ENCODE data around the gene RET.
"Not testable (repeated sequence)": the region's sequence is repeated elsewhere in the genome, so short reads cannot be mapped to it uniquely, and the experiment has no call there.

The RET gene

GRCh38 chr10:43138757-43139241 is 61.9 kb downstream of the RET start:
- Histone ChIP-seq H3K4me3 (ENCODE audit: insufficient read length, low read depth) (peak overlapping the region; percentile 81), H3K36me3 (ENCODE audit: insufficient read depth, insufficient read length, low read length) (no peaks in the 10 kb centered on the region), H3K27me3 (ENCODE audit: insufficient read depth, insufficient read length) (no peaks in the 10 kb centered on the region), H3K4me1 (ENCODE audit: insufficient read depth, insufficient read length) (no peaks in the 10 kb centered on the region), H3K9ac (ENCODE audit: insufficient read length, low read depth) (peak overlapping the region; percentile 79), H3K9me3 (ENCODE audit: insufficient read depth, low read length) (no peaks in the 10 kb centered on the region)
- no peak for DNase-seq (ENCODE audit: low read depth, low spot score)
- TF ChIP-seq ZNF274 (IDR thresholded peaks at IDR 0.05; ENCODE audit: low read depth, low read length) (no peak), SUZ12 (IDR thresholded peaks at IDR 0.05; ENCODE audit: extremely low read depth, insufficient read depth, insufficient read length) (no peak), YY1 (IDR thresholded peaks at IDR 0.05; ENCODE audit: insufficient read depth, insufficient read length) (no peak)

GRCh38 chr10:43141421-43141820 is 64.6 kb downstream of the RET start:
- no peaks in the 10 kb centered on the region for H3K9me3 ChIP-seq (ENCODE audit: insufficient read depth, low read length)
- H3K4me3 ChIP-seq (ENCODE audit: insufficient read length, low read depth), result no peak overlapping the region
- no peaks in the 10 kb centered on the region for H3K36me3 ChIP-seq (ENCODE audit: insufficient read depth, insufficient read length, low read length)
- no peaks in the 10 kb centered on the region for H3K27me3 ChIP-seq (ENCODE audit: insufficient read depth, insufficient read length)
- no peak for DNase-seq (ENCODE audit: low read depth, low spot score)
- H3K9ac ChIP-seq (ENCODE audit: insufficient read length, low read depth), result no peak overlapping the region
- H3K4me1 ChIP-seq (ENCODE audit: insufficient read depth, insufficient read length), result no peaks in the 10 kb centered on the region
- TF ChIP-seq YY1 (IDR thresholded peaks at IDR 0.05; ENCODE audit: insufficient read depth, insufficient read length), result no peak
- no peak for TF ChIP-seq ZNF274 (IDR thresholded peaks at IDR 0.05; ENCODE audit: low read depth, low read length)
- no peak for TF ChIP-seq SUZ12 (IDR thresholded peaks at IDR 0.05; ENCODE audit: extremely low read depth, insufficient read depth, insufficient read length)

- DNase-seq (ENCODE audit: low read depth, low spot score), result no peak
- no peaks in the 10 kb centered on the region; the same call in 1 of the 2 replicates for H3K9me3 ChIP-seq (ENCODE audit: insufficient read depth, low read length)
- no peaks in the 10 kb centered on the region for H3K4me1 ChIP-seq (ENCODE audit: insufficient read depth, insufficient read length)
- TF ChIP-seq SUZ12 (IDR thresholded peaks at IDR 0.05; ENCODE audit: extremely low read depth, insufficient read depth, insufficient read length), result no peak
- TF ChIP-seq ZNF274 (IDR thresholded peaks at IDR 0.05; ENCODE audit: low read depth, low read length), result no peak
- TF ChIP-seq YY1 (IDR thresholded peaks at IDR 0.05; ENCODE audit: insufficient read depth, insufficient read length), result no peak
- no peaks in the 10 kb centered on the region for H3K36me3 ChIP-seq (ENCODE audit: insufficient read depth, insufficient read length, low read length)
- no peaks in the 10 kb centered on the region for H3K27me3 ChIP-seq (ENCODE audit: insufficient read depth, insufficient read length)
- H3K9ac ChIP-seq (ENCODE audit: insufficient read length, low read depth), result no peak overlapping the region
- no peak overlapping the region for H3K4me3 ChIP-seq (ENCODE audit: insufficient read length, low read depth)
Measured at GRCh38 chr10:43145311-43145710, 68.4 kb downstream of the RET start.

- not testable (repeated sequence) for H3K9me3 ChIP-seq (ENCODE audit: insufficient read depth, low read length); H3K36me3 ChIP-seq (ENCODE audit: insufficient read depth, insufficient read length, low read length); DNase-seq (ENCODE audit: low read depth, low spot score); H3K4me3 ChIP-seq (ENCODE audit: insufficient read length, low read depth); H3K4me1 ChIP-seq (ENCODE audit: insufficient read depth, insufficient read length); H3K9ac ChIP-seq (ENCODE audit: insufficient read length, low read depth); H3K27me3 ChIP-seq (ENCODE audit: insufficient read depth, insufficient read length)
Measured at GRCh38 chr10:43145936-43146335, 69.1 kb downstream of the RET start.

- DNase-seq (ENCODE audit: low read depth, low spot score), result no peak
- H3K9ac ChIP-seq (ENCODE audit: insufficient read length, low read depth), result no peak overlapping the region
- no peak overlapping the region for H3K4me3 ChIP-seq (ENCODE audit: insufficient read length, low read depth)
- no peak for TF ChIP-seq ZNF274 (IDR thresholded peaks at IDR 0.05; ENCODE audit: low read depth, low read length)
- no peak for TF ChIP-seq YY1 (IDR thresholded peaks at IDR 0.05; ENCODE audit: insufficient read depth, insufficient read length)
- TF ChIP-seq SUZ12 (IDR thresholded peaks at IDR 0.05; ENCODE audit: extremely low read depth, insufficient read depth, insufficient read length), result no peak
- H3K36me3 ChIP-seq (ENCODE audit: insufficient read depth, insufficient read length, low read length), result no peaks in the 10 kb centered on the region
- no peaks in the 10 kb centered on the region for H3K4me1 ChIP-seq (ENCODE audit: insufficient read depth, insufficient read length)
- H3K9me3 ChIP-seq (ENCODE audit: insufficient read depth, low read length), result no peaks in the 10 kb centered on the region; the same call in 1 of the 2 replicates
- H3K27me3 ChIP-seq (ENCODE audit: insufficient read depth, insufficient read length), result no peaks in the 10 kb centered on the region
Measured at GRCh38 chr10:43151371-43151770, 74.5 kb downstream of the RET start.

GRCh38 chr10:43153901-43154300 is 77.0 kb downstream of the RET start:
- Histone ChIP-seq H3K9ac (ENCODE audit: insufficient read length, low read depth) (no peak overlapping the region), H3K9me3 (ENCODE audit: insufficient read depth, low read length) (no peaks in the 10 kb centered on the region), H3K27me3 (ENCODE audit: insufficient read depth, insufficient read length) (no peaks in the 10 kb centered on the region), H3K36me3 (ENCODE audit: insufficient read depth, insufficient read length, low read length) (no peaks in the 10 kb centered on the region), H3K4me1 (ENCODE audit: insufficient read depth, insufficient read length) (no peaks in the 10 kb centered on the region), H3K4me3 (ENCODE audit: insufficient read length, low read depth) (no peak overlapping the region)
- no peak for DNase-seq (ENCODE audit: low read depth, low spot score)
- no peak for TF ChIP-seq YY1 (IDR thresholded peaks at IDR 0.05; ENCODE audit: insufficient read depth, insufficient read length)

- DNase-seq (ENCODE audit: low read depth, low spot score), result no peak
- Histone ChIP-seq H3K27me3 (ENCODE audit: insufficient read depth, insufficient read length) (no peaks in the 10 kb centered on the region), H3K4me1 (ENCODE audit: insufficient read depth, insufficient read length) (no peaks in the 10 kb centered on the region), H3K9ac (ENCODE audit: insufficient read length, low read depth) (no peak overlapping the region), H3K4me3 (ENCODE audit: insufficient read length, low read depth) (no peak overlapping the region), H3K9me3 (ENCODE audit: insufficient read depth, low read length) (no peaks in the 10 kb centered on the region), H3K36me3 (ENCODE audit: insufficient read depth, insufficient read length, low read length) (peaks cover 2% of the 10 kb centered on the region)
- no peak for TF ChIP-seq ZNF274 (IDR thresholded peaks at IDR 0.05; ENCODE audit: low read depth, low read length)
- no peak for TF ChIP-seq YY1 (IDR thresholded peaks at IDR 0.05; ENCODE audit: insufficient read depth, insufficient read length)
- no peak for TF ChIP-seq SUZ12 (IDR thresholded peaks at IDR 0.05; ENCODE audit: extremely low read depth, insufficient read depth, insufficient read length)
Measured at GRCh38 chr10:43155221-43155620, 78.4 kb downstream of the RET start.

GRCh38 chr10:43155741-43156140 is 78.9 kb downstream of the RET start:
- TF ChIP-seq YY1 (IDR thresholded peaks at IDR 0.05; ENCODE audit: insufficient read depth, insufficient read length) (no peak), SUZ12 (IDR thresholded peaks at IDR 0.05; ENCODE audit: extremely low read depth, insufficient read depth, insufficient read length) (no peak), ZNF274 (IDR thresholded peaks at IDR 0.05; ENCODE audit: low read depth, low read length) (no peak)
- DNase-seq (ENCODE audit: low read depth, low spot score), result no peak

More at GRCh38 chr10:43155741-43156140, 78.9 kb downstream of the RET start:
- peaks cover 4% of the 10 kb centered on the region for H3K36me3 ChIP-seq (ENCODE audit: insufficient read depth, insufficient read length, low read length)
- no peak overlapping the region for H3K9ac ChIP-seq (ENCODE audit: insufficient read length, low read depth)
- no peaks in the 10 kb centered on the region for H3K27me3 ChIP-seq (ENCODE audit: insufficient read depth, insufficient read length)
- H3K4me1 ChIP-seq (ENCODE audit: insufficient read depth, insufficient read length), result no peaks in the 10 kb centered on the region
- H3K4me3 ChIP-seq (ENCODE audit: insufficient read length, low read depth), result no peak overlapping the region
- H3K9me3 ChIP-seq (ENCODE audit: insufficient read depth, low read length), result no peaks in the 10 kb centered on the region
